ENCODE measurements around the gene SIGLEC10.

SIGLEC10 gene

DNA sequence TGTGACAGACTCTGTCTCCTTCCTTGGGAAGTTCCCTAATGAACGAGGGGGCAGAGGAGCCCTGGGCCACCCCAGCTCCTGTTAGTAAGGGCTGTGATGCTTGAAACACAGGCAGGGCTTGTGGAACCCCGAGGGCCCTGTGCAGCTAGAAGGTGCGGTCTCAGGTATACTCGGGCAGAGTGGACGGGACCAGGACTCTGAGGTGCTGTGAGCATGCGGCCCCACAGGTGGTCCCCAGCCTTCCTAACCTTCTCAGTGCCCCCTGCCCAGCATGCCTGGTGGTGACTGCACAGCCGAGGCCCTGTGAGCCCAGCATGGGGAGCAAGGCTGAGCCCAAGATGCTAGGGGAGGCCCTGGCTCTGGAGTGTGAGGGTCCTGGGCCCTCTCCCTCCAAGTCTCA, 44.8 kb upstream of the SIGLEC10 start:
- Histone ChIP-seq H3K9ac (ENCODE audit: low read length) (no peak overlapping the region), H3K4me2 (ENCODE audit: low read depth, low read length, poor library complexity, severe bottlenecking) (no peak overlapping the region), H4K20me1 (ENCODE audit: low read depth, low read length) (no peaks in the 10 kb centered on the region), H3K9me2 (replicated peaks; ENCODE audit: insufficient read depth, low read length) (no peaks in the 10 kb centered on the region), H3K79me2 (ENCODE audit: insufficient read depth, low read length) (no peaks in the 10 kb centered on the region), H3K27ac (ENCODE audit: low read depth, low read length) (no peak overlapping the region), H3K9me3 (ENCODE audit: insufficient read depth, low read length) (no peaks in the 10 kb centered on the region), H3K36me3 (ENCODE audit: low read length) (no peaks in the 10 kb centered on the region), H3K27me3 (ENCODE audit: low read length) (no peaks in the 10 kb centered on the region), H2AFZ (ENCODE audit: low read depth, low read length, severe bottlenecking) (no peak overlapping the region), H3F3A (ENCODE audit: insufficient read depth) (no peaks in the 10 kb centered on the region), H3K4me3 (ENCODE audit: insufficient read depth, low read length, poor library complexity, severe bottlenecking) (no peak overlapping the region)
- no peak for TF ChIP-seq EZH2phosphoT487 (conservative IDR thresholded peaks at IDR 0.05; ENCODE audit: low read length)
- TF ChIP-seq, protein P1, sequence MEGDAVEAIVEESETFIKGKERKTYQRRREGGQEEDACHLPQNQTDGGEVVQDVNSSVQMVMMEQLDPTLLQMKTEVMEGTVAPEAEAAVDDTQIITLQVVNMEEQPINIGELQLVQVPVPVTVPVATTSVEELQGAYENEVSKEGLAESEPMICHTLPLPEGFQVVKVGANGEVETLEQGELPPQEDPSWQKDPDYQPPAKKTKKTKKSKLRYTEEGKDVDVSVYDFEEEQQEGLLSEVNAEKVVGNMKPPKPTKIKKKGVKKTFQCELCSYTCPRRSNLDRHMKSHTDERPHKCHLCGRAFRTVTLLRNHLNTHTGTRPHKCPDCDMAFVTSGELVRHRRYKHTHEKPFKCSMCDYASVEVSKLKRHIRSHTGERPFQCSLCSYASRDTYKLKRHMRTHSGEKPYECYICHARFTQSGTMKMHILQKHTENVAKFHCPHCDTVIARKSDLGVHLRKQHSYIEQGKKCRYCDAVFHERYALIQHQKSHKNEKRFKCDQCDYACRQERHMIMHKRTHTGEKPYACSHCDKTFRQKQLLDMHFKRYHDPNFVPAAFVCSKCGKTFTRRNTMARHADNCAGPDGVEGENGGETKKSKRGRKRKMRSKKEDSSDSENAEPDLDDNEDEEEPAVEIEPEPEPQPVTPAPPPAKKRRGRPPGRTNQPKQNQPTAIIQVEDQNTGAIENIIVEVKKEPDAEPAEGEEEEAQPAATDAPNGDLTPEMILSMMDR (IDR thresholded peaks at IDR 0.05; ENCODE audit: insufficient read depth, low read length, poor library complexity, severe bottlenecking) = no peak

DNA sequence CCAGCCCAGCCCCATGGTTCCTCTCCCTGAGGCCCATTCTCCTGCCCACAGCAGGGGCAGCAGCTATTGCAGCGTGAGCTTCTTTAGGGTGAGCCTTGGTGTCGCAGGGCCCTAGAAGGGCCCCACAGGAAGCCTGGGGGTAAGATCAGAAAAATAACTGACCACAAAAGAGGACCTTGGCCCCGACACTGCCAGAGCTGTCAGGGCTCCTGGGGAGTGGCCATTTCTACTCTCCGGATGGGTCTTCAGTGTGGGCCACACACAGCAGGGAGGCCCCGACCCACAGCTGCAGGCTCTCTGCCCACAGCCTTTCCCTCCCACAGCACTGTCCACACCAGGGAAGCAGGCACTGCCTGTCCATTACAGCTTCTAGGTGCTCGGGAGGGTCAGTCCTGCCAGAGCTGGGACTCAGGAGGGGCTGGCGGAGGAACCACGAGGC, 44.3 kb upstream of the SIGLEC10 start:
- H3K27me3 ChIP-seq (ENCODE audit: low read length) = no peaks in the 10 kb centered on the region
- no peaks in the 10 kb centered on the region for H3F3A ChIP-seq (ENCODE audit: insufficient read depth)
- no peak overlapping the region for H2AFZ ChIP-seq (ENCODE audit: low read depth, low read length, severe bottlenecking)
- no peaks in the 10 kb centered on the region for H3K9me3 ChIP-seq (ENCODE audit: insufficient read depth, low read length)
- H3K4me3 ChIP-seq (ENCODE audit: insufficient read depth, low read length, poor library complexity, severe bottlenecking) = no peak overlapping the region
- no peak overlapping the region for H3K4me2 ChIP-seq (ENCODE audit: low read depth, low read length, poor library complexity, severe bottlenecking)
- no peaks in the 10 kb centered on the region for H3K36me3 ChIP-seq (ENCODE audit: low read length)
- H3K9ac ChIP-seq (ENCODE audit: low read length) = no peak overlapping the region
- TF ChIP-seq EZH2phosphoT487 (conservative IDR thresholded peaks at IDR 0.05; ENCODE audit: low read length) = no peak
- TF ChIP-seq, protein P1 (IDR thresholded peaks at IDR 0.05; ENCODE audit: insufficient read depth, low read length, poor library complexity, severe bottlenecking) = no peak
- no peak overlapping the region for H3K27ac ChIP-seq (ENCODE audit: low read depth, low read length)
- H3K79me2 ChIP-seq (ENCODE audit: insufficient read depth, low read length) = no peaks in the 10 kb centered on the region
- no peaks in the 10 kb centered on the region for H4K20me1 ChIP-seq (ENCODE audit: low read depth, low read length)
- H3K9me2 ChIP-seq (replicated peaks; ENCODE audit: insufficient read depth, low read length) = no peaks in the 10 kb centered on the region

DNA sequence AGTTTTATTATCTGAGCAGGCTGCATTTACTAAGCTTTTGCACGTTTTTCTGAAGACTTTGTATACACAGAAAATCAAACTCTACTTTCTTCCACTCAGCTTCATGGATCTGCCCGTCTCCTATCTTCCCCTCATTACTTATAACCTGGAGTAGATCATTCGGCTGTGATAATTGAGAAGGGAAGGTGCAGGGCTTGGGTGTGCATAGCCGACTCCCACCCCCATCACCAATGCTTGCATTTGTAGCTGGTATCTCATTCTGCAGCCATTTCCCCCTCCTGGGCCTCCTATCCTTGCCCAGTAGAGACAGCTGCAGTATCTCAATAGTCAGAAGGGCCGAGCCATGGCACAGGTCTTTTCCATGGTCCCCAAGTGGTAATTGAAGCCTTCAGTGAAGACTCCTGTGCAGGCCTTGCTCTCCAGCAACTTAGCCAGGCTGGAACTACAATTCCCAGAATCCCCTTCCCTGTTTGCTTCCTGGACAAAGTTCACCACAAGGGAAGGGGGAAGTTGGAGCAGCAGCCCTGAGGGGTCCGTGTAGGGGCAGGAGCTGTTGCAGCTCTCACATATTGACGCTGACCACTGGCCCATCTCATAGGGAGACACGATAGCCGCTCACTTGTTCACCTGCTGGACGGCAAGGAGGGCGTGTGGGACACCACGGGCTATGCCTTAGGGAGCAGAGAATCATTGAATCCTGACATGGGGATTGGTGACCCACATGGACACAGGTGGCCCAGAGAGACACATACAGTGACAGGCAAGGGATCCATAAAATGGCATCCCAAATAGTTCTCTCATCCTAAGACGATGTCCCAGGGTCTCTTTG, 42.9 kb upstream of the SIGLEC10 start:
- Histone ChIP-seq H3K79me2 (ENCODE audit: insufficient read depth, low read length) (no peaks in the 10 kb centered on the region), H3K9me2 (replicated peaks; ENCODE audit: insufficient read depth, low read length) (no peaks in the 10 kb centered on the region), H3K27me3 (ENCODE audit: low read length) (no peaks in the 10 kb centered on the region), H3K9me3 (ENCODE audit: insufficient read depth, low read length) (no peaks in the 10 kb centered on the region), H3K36me3 (ENCODE audit: low read length) (no peaks in the 10 kb centered on the region), H3K9ac (ENCODE audit: low read length) (no peak overlapping the region), H2AFZ (ENCODE audit: low read depth, low read length, severe bottlenecking) (no peak overlapping the region), H3F3A (ENCODE audit: insufficient read depth) (no peaks in the 10 kb centered on the region), H3K27ac (ENCODE audit: low read depth, low read length) (no peak overlapping the region), H3K4me3 (ENCODE audit: insufficient read depth, low read length, poor library complexity, severe bottlenecking) (no peak overlapping the region), H3K4me2 (ENCODE audit: low read depth, low read length, poor library complexity, severe bottlenecking) (no peak overlapping the region), H4K20me1 (ENCODE audit: low read depth, low read length) (no peaks in the 10 kb centered on the region)
- TF ChIP-seq, protein P1 (IDR thresholded peaks at IDR 0.05; ENCODE audit: insufficient read depth, low read length, poor library complexity, severe bottlenecking) = no peak
- TF ChIP-seq EZH2phosphoT487 (conservative IDR thresholded peaks at IDR 0.05; ENCODE audit: low read length) = no peak

Measured in SU-DHL-6 (cell line).